ENCODE data around the gene WNK2.

The WNK2 gene

GRCh38 chr9:93224591-93224990 lies 40.7 kb downstream of the WNK2 start:
- Histone ChIP-seq H3K4me3 (ENCODE audit: insufficient read depth, low read length, poor library complexity, severe bottlenecking) (no peak overlapping the region), H3K9me2 (replicated peaks; ENCODE audit: insufficient read depth, low read length) (no peaks in the 10 kb centered on the region), H3K27ac (ENCODE audit: low read depth, low read length) (no peak overlapping the region), H3K36me3 (ENCODE audit: low read length) (no peaks in the 10 kb centered on the region), H3K9ac (ENCODE audit: low read length) (no peak overlapping the region), H4K20me1 (ENCODE audit: low read depth, low read length) (no peaks in the 10 kb centered on the region), H3K27me3 (ENCODE audit: low read length) (no peaks in the 10 kb centered on the region), H3F3A (ENCODE audit: insufficient read depth) (no peaks in the 10 kb centered on the region), H3K79me2 (ENCODE audit: insufficient read depth, low read length) (no peaks in the 10 kb centered on the region), H3K4me2 (ENCODE audit: low read depth, low read length, poor library complexity, severe bottlenecking) (no peak overlapping the region), H2AFZ (ENCODE audit: low read depth, low read length, severe bottlenecking) (no peak overlapping the region), H3K9me3 (ENCODE audit: insufficient read depth, low read length) (no peaks in the 10 kb centered on the region)
- no peak for TF ChIP-seq EZH2phosphoT487 (conservative IDR thresholded peaks at IDR 0.05; ENCODE audit: low read length)
- TF ChIP-seq CTCF (IDR thresholded peaks at IDR 0.05; ENCODE audit: insufficient read depth, low read length, poor library complexity, severe bottlenecking), result no peak

- no peak overlapping the region for H3K27ac ChIP-seq (ENCODE audit: low read depth, low read length)
- H3K79me2 ChIP-seq (ENCODE audit: insufficient read depth, low read length), result no peaks in the 10 kb centered on the region
- no peak overlapping the region for H3K9ac ChIP-seq (ENCODE audit: low read length)
Measured at GRCh38 chr9:93225417-93225816, 41.5 kb downstream of the WNK2 start.

GRCh38 chr9:93225892-93226291 lies 42.0 kb downstream of the WNK2 start:
- H3K79me2 ChIP-seq (ENCODE audit: insufficient read depth, low read length), result no peaks in the 10 kb centered on the region
- no peak for TF ChIP-seq CTCF (IDR thresholded peaks at IDR 0.05; ENCODE audit: insufficient read depth, low read length, poor library complexity, severe bottlenecking)
- TF ChIP-seq EZH2phosphoT487 (conservative IDR thresholded peaks at IDR 0.05; ENCODE audit: low read length), result no peak
- H3K27ac ChIP-seq (ENCODE audit: low read depth, low read length), result no peak overlapping the region
- no peaks in the 10 kb centered on the region for H3F3A ChIP-seq (ENCODE audit: insufficient read depth)
- no peaks in the 10 kb centered on the region for H3K9me2 ChIP-seq (replicated peaks; ENCODE audit: insufficient read depth, low read length)
- no peak overlapping the region for H3K4me3 ChIP-seq (ENCODE audit: insufficient read depth, low read length, poor library complexity, severe bottlenecking)
- no peak overlapping the region for H2AFZ ChIP-seq (ENCODE audit: low read depth, low read length, severe bottlenecking)
- no peaks in the 10 kb centered on the region for H3K27me3 ChIP-seq (ENCODE audit: low read length)
- no peak overlapping the region for H3K4me2 ChIP-seq (ENCODE audit: low read depth, low read length, poor library complexity, severe bottlenecking)
- no peaks in the 10 kb centered on the region for H3K36me3 ChIP-seq (ENCODE audit: low read length)
- no peaks in the 10 kb centered on the region for H3K9me3 ChIP-seq (ENCODE audit: insufficient read depth, low read length)
- H4K20me1 ChIP-seq (ENCODE audit: low read depth, low read length), result no peaks in the 10 kb centered on the region
- H3K9ac ChIP-seq (ENCODE audit: low read length), result no peak overlapping the region

More at GRCh38 chr9:93225417-93225816, 41.5 kb downstream of the WNK2 start:
- Histone ChIP-seq H3K36me3 (ENCODE audit: low read length) (no peaks in the 10 kb centered on the region), H3K4me3 (ENCODE audit: insufficient read depth, low read length, poor library complexity, severe bottlenecking) (no peak overlapping the region), H2AFZ (ENCODE audit: low read depth, low read length, severe bottlenecking) (no peak overlapping the region), H3K9me2 (replicated peaks; ENCODE audit: insufficient read depth, low read length) (no peaks in the 10 kb centered on the region), H3F3A (ENCODE audit: insufficient read depth) (no peaks in the 10 kb centered on the region), H4K20me1 (ENCODE audit: low read depth, low read length) (no peaks in the 10 kb centered on the region), H3K27me3 (ENCODE audit: low read length) (no peaks in the 10 kb centered on the region), H3K4me2 (ENCODE audit: low read depth, low read length, poor library complexity, severe bottlenecking) (no peak overlapping the region), H3K9me3 (ENCODE audit: insufficient read depth, low read length) (no peaks in the 10 kb centered on the region)
- TF ChIP-seq CTCF (IDR thresholded peaks at IDR 0.05; ENCODE audit: insufficient read depth, low read length, poor library complexity, severe bottlenecking) (no peak), EZH2phosphoT487 (conservative IDR thresholded peaks at IDR 0.05; ENCODE audit: low read length) (no peak)
